HepG2 (cell line): Measurements from ENCODE around the gene MEX3A. TPM values are rescaled to one million over a fixed set of nuclear protein-coding genes. Genes with fewer than 3 reads are reported as not detected.

Source experiments
- AGO1 ChIP-seq: fragments of 200-400 bp; formaldehyde crosslinking; IDR thresholded peaks from 2 replicates; pipeline ENCODE4 v1.6.1; 2017; ENCODE audit warnings: mild to moderate bottlenecking, low read depth, low read length, moderate library complexity; ENCODE audit not compliant: poor library complexity, severe bottlenecking
- ATF4 ChIP-seq, 2 experiments: fragments of 450-650 bp in 1 of 2; sonication (generic) in 1 of 2; formaldehyde crosslinking; IDR thresholded peaks; 2 replicates each; pipeline versions ENCODE4 v1.5.0 to v1.8.0; 2020 to 2022; ENCODE audit warnings: mild to moderate bottlenecking in 1 of 2, missing genetic modification reagents in 1 of 2
- DPF2 ChIP-seq: sonication (generic); formaldehyde crosslinking; IDR thresholded peaks from 2 replicates; pipeline ENCODE4 v1.4.0; 2020; ENCODE audit warnings: mild to moderate bottlenecking, low read depth, missing genetic modification reagents, borderline replicate concordance
- ERF ChIP-seq: IDR thresholded peaks from 2 replicates; pipeline ENCODE4 v1.6.1; 2018; ENCODE audit warnings: missing biosample characterization, missing genetic modification reagents
- FIP1L1 ChIP-seq: fragments of 200-400 bp; formaldehyde crosslinking; IDR thresholded peaks from 2 replicates; pipeline ENCODE4 v1.6.1; 2018; ENCODE audit warnings: low read depth, mild to moderate bottlenecking, low read length, moderate library complexity, borderline replicate concordance; ENCODE audit not compliant: insufficient read depth
- FOXM1 ChIP-seq: sonication (generic); formaldehyde crosslinking; IDR thresholded peaks from 2 replicates; pipeline ENCODE4 v1.5.0; 2020; ENCODE audit warnings: missing genetic modification reagents
- GATAD2A ChIP-seq: IDR thresholded peaks from 2 replicates; pipeline ENCODE4 v1.6.1; 2016
- IRF9 ChIP-seq: sonication (generic); formaldehyde crosslinking; IDR thresholded peaks from 2 replicates; pipeline ENCODE4 v1.8.0; 2022; ENCODE audit warnings: missing genetic modification reagents, mild to moderate bottlenecking, borderline replicate concordance
- KLF16 ChIP-seq, 2 experiments: sonication (generic) in 1 of 2; formaldehyde crosslinking in 1 of 2; IDR thresholded peaks; 2 replicates each; pipeline versions ENCODE4 v1.6.1 to v1.8.0; 2016 to 2023; ENCODE audit warnings: missing genetic modification reagents in 2 of 2, missing compliant biosample characterization in 1 of 2
- NFKBIZ ChIP-seq: IDR thresholded peaks from 2 replicates; pipeline ENCODE4 v1.6.1; 2018; ENCODE audit warnings: missing genetic modification reagents, missing compliant biosample characterization
- PCBP2 ChIP-seq: fragments of 200-400 bp; formaldehyde crosslinking; optimal IDR thresholded peaks from 2 replicates; pipeline ENCODE3; 2018; ENCODE audit warnings: low read length, low read depth; ENCODE audit not compliant: poor library complexity, severe bottlenecking
- PHF20 ChIP-seq: sonication (generic); formaldehyde crosslinking; IDR thresholded peaks from 2 replicates; pipeline ENCODE4 v1.5.0; 2020; ENCODE audit warnings: mild to moderate bottlenecking, missing genetic modification reagents
- RARA ChIP-seq: IDR thresholded peaks from 2 replicates; pipeline ENCODE4 v1.6.1; 2016; ENCODE audit warnings: missing genetic modification reagents, missing compliant biosample characterization
- SALL1 ChIP-seq: sonication (generic); formaldehyde crosslinking; IDR thresholded peaks from 2 replicates; pipeline ENCODE4 v1.8.0; 2022; ENCODE audit warnings: mild to moderate bottlenecking, missing genetic modification reagents
- SKIL ChIP-seq: sonication (generic); formaldehyde crosslinking; IDR thresholded peaks from 2 replicates; pipeline ENCODE4 v1.8.0; 2022; ENCODE audit warnings: missing genetic modification reagents, mild to moderate bottlenecking, moderate library complexity, borderline replicate concordance
- TFAP4 ChIP-seq: sonication (generic); IDR thresholded peaks from 2 replicates; pipeline ENCODE4 v1.6.1; 2016; ENCODE audit warnings: low read depth, borderline replicate concordance
- TSC22D2 ChIP-seq: sonication (generic); formaldehyde crosslinking; IDR thresholded peaks from 2 replicates; pipeline ENCODE4 v1.5.1; 2020; ENCODE audit warnings: missing genetic modification reagents, mild to moderate bottlenecking, borderline replicate concordance
- ZBTB14 ChIP-seq: sonication (generic); formaldehyde crosslinking; IDR thresholded peaks from 2 replicates; pipeline ENCODE4 v1.4.0; 2020; ENCODE audit warnings: missing genetic modification reagents
- ZFY ChIP-seq: sonication (generic); formaldehyde crosslinking; IDR thresholded peaks from 2 replicates; pipeline ENCODE4 v1.4.0; 2020; ENCODE audit warnings: missing genetic modification reagents
- ZNF234 ChIP-seq: sonication (generic); formaldehyde crosslinking; conservative IDR thresholded peaks from 2 replicates; pipeline ENCODE4 v1.5.1; 2020; ENCODE audit warnings: mild to moderate bottlenecking, missing genetic modification reagents
- ZNF430 ChIP-seq: sonication (generic); formaldehyde crosslinking; IDR thresholded peaks from 2 replicates; pipeline ENCODE4 v1.9.0; 2021; ENCODE audit warnings: mild to moderate bottlenecking, missing genetic modification reagents
- polyA plus RNA-seq, 8 experiments: library from polyadenylated mRNA; depleted of rRNA in 3 of 8; stranded (reverse) in 7 of 8; unstranded in 1 of 8; fragments of >200 nt; fragmentation: Illumina TruSeq in 4 of 8; extraction: Trizol in 4 of 8; gene quantifications; 2 replicates each; pipeline versions ENCODE4 v1.2.1 to v1.2.3, GENCODE V29; 2011 to 2016; ENCODE audit warnings: low read depth in 4 of 8, missing spikeins in 1 of 8, mixed read lengths in 1 of 8; ENCODE audit not compliant: insufficient read depth in 1 of 8
- total RNA-seq, 5 experiments: library from RNA; depleted of rRNA; stranded (reverse); fragments of >200 nt; fragmentation: Illumina TruSeq; extraction: Trizol; gene quantifications; 2 replicates each; pipeline ENCODE4 v1.2.3, GENCODE V29; 2016; ENCODE audit warnings: low read depth in 1 of 5

MEX3A gene
- total and polyA plus RNA-seq, 2 of the 13 experiments (the other 11 are each of a cell fraction or from before 2014, with no cell fraction given): 7.6 to 9.1 TPM

GRCh38 chr1:156123356-156124196 lies 41.3 kb upstream of the MEX3A start (continued):
- TF ChIP-seq SKIL (CRISPR knock-in tag) (no peak), RARA (no peak), FOXM1 (no peak), TSC22D2 (CRISPR knock-in tag) (no peak), AGO1 (no peak), ATF4 (CRISPR knock-in tag; IDR thresholded peaks at IDR 0.05) (no peak), PCBP2 (no peak), ERF (CRISPR knock-in tag) (peak; percentile 64), FIP1L1 (no peak), TFAP4 (peak; percentile 93), ZFY (CRISPR knock-in tag) (peak; percentile 75), DPF2 (CRISPR knock-in tag) (peak; percentile 57; the same call in 1 of the 2 replicates), KLF16 (CRISPR knock-in tag; IDR thresholded peaks at IDR 0.05) (peak in 1 of 2 experiments; percentile 39; a peak in 1 of 4 replicates), IRF9 (CRISPR knock-in tag) (no peak), GATAD2A (peak; percentile 90), PHF20 (CRISPR knock-in tag) (no peak), ZNF430 (CRISPR knock-in tag) (peak; percentile 50; the same call in 1 of the 2 replicates), NFKBIZ (no peak), ZNF234 (CRISPR knock-in tag) (0 out of 2 replicates have a peak, but pooled peaks have one; percentile 42), SALL1 (CRISPR knock-in tag) (peak; percentile 59; the same call in 1 of the 2 replicates), ZBTB14 (CRISPR knock-in tag) (no peak)
